NCI-H748 treated with DMSO at 0.1 percent for 48 hours (cell line): ENCODE measurements around the gene AUH.

Experiments used
- DNase-seq: peaks from one replicate; lab custom pipeline; 2025; lab: John Stamatoyannopoulos, UW

AUH gene

DNA sequence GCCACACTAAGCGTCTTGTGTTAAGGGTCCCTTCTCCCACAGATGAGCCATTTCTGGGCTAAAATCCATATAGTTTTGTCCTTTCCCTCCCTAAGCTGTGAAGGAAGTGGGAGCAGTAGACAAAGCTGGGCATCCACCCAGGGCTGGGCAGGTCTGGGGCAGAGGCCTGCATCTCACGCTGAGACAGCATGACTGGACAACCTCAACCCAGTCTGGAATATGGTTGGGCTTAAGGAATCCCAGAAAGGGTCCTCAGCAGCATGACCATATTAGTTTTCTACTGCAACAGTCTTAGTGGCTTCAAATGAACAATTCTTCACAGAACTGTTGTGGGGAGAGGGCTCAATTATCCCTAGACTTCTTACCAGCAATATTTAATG is 173.8 kb downstream of the AUH start:
- DNase-seq = no peak

DNA sequence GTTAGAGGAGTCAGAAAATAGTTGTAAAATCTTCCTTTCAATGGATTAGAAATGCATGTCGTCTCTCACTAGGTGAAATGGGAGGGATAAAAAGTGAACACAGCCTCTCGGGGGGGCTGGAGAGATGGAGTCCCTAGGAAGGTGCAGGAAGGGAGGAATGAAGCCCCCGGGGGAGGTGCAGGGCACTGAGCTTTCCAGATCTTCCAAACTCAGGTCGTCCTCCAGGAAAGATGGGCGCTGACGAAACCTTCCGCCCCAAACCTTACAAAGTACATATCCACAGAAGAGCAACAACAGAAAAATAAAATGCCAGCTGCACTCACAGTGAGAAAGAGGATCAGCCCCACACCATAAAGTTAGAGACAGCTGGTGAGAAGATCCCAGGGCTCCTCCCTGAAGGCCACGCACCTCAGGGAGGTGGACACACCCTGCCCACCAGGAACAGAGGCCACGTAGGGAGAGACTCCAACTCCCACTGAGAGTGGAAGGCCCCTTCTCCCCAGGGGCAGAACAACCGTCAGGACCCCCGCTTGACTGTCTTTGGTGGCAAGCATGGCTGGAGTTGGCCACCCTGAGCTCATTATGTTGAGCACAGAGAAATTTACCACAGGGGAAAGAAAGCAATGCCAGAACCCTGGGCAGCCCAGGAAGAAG is 174.3 kb downstream of the AUH start:
- no peak for DNase-seq

DNA sequence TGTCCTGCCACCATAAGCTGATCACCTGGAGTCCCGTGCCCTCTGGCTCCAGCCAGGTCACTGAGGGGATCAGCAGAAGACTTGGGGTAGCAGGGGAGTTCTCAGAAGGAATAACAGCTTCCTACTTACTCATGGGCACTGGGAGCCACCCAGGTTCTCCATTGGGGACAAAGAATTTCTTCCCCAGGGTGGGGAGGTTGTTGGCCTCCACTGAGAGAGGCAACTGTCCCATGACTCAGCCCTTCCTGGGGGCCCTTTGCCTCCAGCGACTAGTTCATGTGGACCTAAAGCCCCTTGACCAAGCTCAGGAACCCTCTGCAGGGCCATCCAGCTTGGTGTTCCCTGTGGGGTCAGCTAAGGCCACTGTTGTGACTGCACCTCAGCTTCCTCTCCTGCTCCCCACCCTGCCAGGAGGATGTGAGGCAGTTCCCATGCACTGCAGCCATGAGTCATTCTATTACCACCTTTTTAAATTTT is 175.0 kb downstream of the AUH start:
- DNase-seq = no peak

DNA sequence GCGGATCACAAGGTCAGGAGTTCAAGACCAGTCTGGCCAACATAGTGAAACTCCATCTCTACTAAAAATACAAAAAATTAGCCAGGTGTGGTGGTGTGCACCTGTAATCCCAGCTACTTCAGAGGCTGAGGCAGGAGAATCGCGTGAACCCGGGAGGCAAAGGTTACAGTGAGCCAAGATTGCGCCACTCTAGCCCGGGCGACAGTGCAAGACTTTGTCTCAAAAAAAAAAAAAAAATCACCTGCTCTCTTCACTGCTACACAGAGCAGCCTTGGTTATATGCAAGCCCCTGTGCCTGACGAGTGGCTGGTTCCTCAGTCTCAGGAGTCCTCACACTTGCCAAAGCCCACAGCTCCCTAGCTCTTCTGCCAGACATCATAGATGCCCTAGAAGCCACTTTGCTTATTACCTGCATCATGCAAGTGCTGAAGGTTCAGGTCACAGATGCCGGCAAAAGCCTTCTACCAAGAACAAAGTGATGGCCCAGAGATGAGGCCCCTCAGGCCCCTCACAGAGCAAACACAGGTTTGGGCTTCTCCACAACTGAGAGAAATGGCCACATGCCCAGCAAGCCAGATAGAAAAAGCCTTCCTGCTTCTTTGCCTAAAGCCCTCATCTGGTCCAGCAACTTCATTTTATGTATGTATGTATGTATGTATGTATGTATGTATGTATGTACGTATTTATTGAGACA is 176.4 kb downstream of the AUH start:
- no peak for DNase-seq

DNA sequence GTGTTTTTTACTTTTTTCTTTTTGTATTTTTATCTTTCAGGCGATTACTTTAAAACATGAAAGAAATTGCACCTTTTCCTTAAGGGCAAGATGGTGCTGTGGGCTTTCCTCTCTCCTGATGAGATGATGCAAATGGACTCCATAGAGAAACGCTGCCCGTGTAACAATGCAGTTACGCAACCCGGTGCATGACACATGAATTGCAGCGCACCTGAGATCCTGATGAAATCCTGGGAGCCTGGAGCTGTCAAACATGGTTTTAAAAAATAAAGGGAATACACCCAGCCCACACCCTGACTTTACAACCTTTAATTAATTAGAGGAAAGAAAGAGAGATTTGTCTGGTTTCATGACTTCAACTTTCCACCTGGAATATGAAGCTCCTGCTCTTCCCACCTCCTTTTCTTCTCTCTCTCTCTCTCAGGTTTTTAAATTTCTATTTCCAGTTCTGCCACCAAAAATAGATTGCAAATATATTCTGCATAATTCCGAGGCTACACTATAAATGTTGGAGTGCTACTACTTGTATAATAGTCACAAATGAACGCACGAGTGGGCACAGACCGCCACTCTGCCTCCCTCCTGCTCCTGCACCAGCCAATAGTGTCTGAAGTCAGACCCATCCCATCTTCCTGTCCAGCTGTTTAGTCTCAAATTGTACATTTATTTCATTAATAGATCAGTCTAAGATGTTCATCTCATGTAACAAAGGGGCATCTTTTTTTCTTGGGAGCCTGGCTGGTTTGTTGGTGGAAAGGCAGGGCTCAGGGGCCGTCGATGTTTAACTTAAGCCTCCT is 179.1 kb downstream of the AUH start:
- no peak for DNase-seq

DNA sequence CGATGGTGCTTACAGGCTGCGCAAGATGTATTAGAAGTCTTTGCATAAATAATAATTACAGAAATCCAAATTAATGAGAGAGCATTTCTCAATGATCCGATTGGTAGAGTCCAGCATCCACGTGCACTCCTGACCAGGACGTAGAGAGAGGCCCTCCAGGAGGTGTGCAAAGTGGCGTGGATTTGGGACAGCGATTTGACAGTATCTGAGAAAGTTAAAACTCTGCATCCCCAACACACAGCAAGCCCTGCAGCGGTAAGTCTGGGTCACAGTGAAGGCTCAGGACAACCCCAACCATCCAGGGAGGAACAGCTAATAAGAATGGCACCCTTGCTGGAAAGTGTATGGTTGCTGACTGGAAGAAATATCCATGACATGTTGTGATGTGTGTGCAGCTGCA is 180.2 kb downstream of the AUH start:
- DNase-seq = no peak

DNA sequence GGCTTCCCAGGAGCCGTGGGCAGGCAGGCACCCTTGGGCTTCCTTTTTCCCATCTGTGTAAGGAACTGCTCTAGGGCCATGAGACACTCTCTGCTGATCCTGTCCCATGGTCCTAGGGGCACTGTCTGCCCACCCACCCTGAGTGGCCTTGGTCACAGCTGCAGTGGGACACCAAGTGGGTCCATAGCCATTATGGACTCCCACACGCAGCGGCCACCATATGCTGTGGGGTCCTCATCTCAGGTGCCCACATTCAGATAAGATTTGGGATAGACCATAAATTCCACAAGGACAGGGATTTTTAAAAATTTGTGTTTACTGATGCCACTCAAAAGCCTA is 180.8 kb downstream of the AUH start:
- DNase-seq = no peak

DNA sequence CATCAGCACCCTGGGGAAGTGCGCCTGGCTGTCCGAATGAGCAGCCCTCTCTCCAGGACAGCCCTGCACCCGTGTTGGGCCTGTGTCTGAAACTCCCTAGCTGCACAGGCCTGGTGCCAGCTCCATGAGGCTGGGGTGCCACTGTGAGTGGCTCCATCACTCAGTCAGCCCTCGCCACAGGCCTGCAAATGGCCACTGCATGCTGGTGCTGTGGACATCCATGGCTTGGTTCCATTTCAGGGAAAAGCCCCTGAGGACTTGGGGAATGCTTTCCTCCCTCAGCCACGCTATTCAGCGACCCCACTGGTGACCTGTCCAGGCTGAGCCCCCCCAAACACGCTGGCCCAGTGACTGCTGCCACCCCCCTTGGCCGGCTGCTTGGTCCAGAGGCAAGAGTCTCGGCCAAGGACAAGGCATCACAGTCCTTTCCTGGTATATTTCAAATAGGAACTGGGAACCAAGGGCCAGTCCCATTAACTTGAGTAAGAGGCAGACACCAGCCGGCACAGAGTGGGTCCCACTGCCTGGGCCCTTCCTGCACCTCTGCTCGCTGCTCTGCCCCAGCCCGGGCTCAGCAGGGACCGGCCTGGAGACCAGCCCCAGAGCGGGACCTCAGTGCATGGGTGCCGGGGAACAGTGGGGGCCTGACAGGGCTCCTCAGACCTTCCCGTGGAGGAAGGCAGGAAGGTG is 181.3 kb downstream of the AUH start:
- no peak for DNase-seq

DNA sequence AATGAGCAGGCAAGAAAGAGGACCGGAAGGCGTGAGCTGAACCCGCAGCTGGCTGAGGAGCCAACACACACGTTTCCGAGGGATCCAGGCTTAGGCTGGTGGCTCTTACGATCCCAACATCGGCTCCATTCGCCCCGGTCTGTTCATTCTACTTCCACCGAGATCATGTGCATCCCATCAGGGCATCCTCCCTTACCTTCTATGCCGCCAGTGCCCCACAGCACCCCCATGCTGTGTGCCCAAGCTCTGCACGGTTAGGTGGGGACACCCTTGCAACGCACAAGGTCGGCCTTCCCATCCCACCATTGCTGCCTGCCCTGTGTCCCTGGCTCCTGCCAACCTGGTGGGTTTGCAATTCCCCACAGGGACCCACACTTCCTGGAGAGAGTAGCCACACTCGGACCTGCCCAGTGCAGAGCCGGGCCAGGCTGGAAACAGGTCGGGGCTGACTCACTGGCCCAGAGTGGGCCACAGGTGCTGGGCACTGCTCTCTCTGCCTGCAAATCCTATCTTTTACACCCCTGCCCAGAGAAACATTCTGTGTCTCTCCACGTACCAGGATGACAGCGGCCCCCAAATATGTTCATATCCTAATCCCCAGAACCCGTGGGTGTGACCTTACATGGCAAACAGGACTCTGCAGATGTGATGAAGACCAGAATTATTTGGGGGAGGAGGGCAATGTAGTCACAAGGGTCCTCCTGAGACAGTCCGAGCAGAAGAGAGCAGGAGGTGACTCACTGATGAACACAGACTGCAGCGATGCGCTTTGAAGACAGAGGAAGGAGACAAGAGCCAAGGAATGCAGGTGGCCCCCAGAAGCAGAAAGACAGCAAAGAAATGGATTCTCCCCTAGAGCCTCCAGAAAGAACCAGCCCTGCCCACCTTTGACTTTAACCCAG is 182.2 kb downstream of the AUH start:
- no peak for DNase-seq

DNA sequence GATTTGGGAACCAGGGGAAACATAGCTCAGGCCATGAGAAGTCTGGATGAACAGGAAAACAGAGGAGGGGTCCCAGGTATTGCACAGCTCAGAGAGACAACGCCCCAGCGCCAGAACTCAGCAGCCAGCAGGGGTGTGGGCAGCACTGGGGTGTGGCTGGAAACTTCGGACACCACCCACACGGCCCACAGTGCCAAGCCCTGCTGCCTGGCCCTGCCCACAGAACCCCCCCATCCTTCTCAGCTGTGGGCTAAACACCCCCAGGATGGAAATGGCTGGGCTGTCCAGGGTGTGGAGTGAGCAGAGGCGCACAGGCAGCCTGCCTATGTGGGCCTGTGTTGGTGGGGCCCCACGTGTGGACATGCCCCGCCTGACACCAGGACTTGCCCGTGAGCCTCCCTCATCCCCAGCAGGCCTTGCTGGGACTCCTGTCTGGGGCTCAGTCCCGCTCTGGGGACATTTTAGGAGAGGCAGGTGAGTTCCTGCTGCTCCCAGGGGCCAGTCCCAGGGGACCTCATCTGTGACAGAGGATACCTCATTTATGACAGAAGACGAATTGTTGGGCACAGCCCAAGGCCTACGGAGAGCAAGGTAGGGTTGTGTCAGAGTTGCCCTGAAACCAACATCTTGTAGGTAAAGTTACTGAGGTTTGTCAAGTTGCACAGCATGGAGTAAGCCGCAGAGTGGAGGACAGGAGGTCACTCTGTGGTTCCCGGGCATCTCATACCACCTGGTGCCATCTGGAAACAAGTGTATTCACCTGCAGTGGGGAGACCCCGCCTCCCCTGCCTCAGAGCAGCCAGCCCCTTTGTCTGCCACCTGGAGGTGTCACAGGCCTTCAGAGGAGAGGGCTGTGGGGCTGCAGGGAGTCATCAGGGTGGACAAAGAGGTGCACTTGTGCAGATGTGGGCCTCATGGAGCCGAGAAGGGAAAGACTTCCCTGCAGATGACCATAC is 183.2 kb downstream of the AUH start:
- no peak for DNase-seq

DNA sequence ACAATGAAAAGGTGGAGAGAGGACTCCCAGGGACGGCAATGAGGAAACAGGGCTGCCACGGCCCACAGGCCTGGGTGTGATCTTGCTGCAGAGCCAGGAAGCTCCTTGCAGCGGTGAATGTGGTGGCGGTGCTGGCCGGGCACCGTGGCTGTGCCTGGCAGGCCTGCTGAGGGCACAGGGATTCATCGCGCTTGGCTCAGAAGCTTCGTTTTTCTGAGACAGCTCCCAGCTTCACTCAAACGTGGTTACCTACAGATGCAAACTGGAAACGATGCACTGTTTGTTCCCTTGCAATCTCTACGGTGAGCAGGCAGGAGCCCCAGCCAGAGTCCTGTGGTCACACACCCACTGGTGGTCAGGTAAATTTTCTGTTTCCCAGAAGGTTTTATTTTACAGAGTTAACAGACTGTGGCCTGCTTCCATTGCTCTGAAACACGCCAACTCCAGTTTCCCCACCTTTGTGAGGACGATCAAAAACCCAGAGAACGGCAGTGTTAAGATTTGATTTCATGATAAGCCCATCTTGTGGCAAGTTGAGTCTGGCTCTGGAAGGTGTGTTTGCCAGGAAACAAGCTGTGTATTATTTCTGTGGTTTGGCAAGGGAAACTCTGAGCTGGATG is 183.9 kb downstream of the AUH start:
- DNase-seq = no peak

DNA sequence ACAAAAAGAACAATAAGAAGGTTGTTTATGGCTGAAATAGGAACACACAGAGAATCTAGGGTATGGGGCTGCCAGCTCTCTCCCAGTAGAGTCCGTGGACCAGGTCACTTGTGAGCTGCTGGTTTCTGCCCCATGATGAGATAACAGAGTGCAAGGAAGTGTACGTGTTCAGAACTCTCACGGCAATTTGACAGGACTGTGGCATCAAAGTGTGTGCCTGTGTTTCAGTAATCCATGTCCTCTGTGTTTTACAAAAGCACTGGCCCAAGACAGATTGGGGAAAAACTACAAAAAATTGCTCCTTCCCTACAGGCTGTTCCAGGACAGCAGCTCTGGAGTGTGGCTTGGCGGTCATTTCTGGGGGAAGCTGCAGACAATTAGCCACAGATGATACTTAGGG is 184.6 kb downstream of the AUH start:
- no peak for DNase-seq

DNA sequence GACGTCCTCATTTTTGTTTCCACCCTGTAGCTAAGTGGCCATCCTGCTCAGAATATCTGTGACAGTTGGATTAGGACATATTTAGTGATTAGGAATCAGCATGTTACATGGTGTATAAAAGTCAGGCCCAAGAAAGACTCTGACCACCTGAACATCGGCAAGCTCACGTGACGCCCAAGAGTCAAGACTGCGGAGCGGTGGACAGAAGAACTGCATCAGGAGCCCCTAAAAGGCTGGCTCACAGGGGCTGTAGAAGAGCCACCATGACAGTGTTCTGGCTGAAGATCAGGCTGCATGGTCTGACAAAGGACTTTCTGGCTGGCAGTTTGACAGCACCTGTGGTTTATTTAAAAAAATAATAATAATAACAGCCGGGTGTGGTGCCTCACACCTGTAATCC is 185.3 kb downstream of the AUH start:
- DNase-seq = no peak

DNA sequence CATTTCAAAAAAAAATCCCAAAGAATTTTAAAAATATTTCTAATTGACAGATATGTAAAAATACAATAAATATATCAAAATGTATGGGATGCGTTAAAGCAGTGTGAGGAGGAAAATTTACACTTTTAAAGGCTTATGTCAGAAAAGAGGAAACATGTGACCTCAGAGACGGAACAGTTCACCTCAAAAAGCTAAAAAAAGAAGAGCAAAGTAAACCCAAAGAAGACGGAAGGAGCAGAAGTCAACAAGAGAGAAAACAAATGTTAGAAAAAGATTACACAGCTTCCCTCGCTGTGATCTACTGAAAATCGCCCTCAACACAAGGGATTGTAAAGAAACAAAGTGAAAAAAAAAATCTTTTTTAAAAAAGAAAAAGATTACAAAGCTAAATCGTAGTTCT is 186.9 kb downstream of the AUH start:
- no peak for DNase-seq

DNA sequence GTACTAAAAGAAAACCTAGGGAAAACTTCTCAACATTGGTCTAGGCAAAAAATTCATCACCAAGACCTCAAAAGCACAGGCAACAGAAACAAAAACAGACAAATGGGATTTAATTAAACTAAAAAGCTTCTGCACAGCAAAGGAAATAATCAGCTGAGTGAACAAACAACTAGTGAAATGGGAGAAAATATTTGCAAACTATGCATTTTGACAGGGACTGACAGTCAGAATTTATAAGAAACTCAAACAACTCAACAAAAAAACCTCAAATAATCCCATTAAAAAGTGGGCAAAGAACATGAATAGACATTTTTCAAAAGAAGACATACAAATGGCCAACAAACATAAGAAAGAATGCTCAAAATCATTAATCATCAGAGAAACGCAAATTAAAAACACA is 189.4 kb downstream of the AUH start:
- DNase-seq = no peak

DNA sequence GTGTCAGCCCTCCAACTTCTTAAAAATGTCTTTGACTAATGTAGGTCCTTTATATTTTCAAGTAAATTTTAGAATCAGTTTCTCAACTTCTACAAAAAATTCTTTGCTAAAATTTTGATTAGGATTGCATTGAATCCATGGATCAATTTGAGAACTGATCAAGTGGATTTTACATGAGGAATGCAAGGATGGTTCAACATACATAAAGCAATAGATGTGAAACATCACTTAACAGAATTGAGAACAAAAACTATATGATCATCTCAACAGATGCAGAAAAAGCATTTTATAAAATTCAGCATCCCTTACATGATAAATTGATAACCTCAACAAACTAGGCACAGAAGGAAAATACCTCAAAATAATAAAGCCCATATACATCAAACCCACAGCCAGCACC is 190.8 kb downstream of the AUH start:
- DNase-seq = no peak

DNA sequence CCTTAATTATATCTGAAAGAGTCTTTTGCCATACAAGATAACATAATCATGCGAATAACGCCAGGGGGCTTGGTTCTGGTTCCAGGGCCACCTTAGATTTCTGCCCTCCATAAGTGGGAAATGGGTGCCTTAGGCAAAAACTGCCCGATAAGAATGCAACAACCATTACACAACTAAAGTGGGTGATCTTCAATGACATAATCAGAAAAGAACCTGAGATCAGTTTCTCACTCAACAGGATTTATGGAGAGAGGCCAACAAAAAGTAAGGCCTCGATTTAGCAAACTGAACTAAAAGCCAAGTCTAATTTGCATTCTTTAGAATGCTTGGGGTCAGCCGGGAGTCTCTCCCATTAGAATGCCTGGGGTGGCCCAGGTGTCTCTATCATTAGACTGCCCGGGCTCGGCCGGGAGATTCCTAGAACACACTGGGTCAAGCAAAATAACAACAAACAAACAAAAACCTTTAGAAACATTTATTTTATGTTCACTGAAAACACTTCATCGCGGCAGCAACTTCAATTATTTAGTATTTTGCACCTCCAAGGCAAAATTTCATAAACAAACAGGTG is 194.8 kb downstream of the AUH start:
- DNase-seq = no peak

DNA sequence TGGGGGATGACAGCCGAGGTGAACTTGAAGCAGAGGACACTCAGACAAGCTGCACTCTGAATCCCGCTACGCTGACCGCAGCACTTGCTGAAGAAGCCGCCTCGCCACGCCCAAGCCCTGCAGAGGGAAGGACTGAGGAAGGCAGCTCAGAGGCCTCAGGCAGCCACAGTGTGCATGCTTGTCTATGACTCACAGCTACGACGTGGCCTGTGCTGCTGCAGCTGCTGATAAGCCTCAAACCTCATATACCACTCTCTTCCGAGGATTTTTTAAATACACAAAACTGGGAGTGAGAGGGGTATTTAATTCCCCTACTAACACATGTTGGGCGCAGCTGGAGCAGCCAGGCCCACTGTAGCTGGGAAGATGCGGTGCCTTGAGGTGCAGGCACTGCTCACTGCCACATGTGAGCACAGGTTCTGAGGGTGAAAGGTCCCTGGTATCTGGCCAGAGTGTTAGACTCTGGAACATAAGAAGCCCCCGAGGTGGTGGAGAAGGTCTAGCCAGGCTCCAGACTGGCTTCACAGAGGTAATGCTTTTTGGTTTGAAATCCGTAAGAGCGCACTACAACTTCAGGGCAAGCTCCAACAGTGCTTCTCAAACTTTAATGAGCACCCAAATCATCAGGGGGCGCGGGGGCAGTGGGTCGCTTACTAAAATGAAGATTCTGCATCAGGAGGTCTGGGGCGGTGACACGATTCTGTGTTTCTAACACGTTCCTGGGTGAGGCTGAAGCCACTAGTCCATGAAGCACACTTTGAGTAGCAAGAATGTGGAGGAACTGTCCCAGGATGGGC is 196.8 kb downstream of the AUH start:
- DNase-seq = no peak
